A673 (cell line): ENCODE measurements around the gene TTC33. TPM values are rescaled to one million over a fixed set of nuclear protein-coding genes. Genes with fewer than 3 reads are reported as not detected.

Source experiments
- BruUV-seq: library from RNA; stranded (reverse); fragments of 400-500 nt; replicated peaks from 2 replicates; lab custom pipeline; 2021; lab: Mats Ljungman, UMichigan
- CTCF ChIA-PET: fragments of 300-600 bp; sonication (Branson Sonifier 250); formaldehyde crosslinking; loops from one replicate; lab custom pipeline; 2022; ENCODE audit warnings: antibody characterized with exemption; lab: Charles Lee
- POLR2A ChIA-PET: fragments of 300-600 bp; sonication (Branson Sonifier 250); formaldehyde crosslinking; loops from one replicate; lab custom pipeline; 2022; ENCODE audit warnings: antibody characterized with exemption; ENCODE audit not compliant: low non-redundant PET; lab: Charles Lee
- DNase-seq: peaks from one replicate; pipeline ENCODE4 v3.0.0-alpha.2; 2015; ENCODE audit warnings: low spot score
- H3K27ac ChIP-seq: fragments of 200-600 bp; sonication (generic); 2 replicates; pipeline ENCODE4 v1.5.1; 2016; ENCODE audit warnings: mixed run types, low read depth, mild to moderate bottlenecking, mixed read lengths, antibody characterized with exemption, low read length; ENCODE audit not compliant: poor library complexity, severe bottlenecking
- H3K27me3 ChIP-seq: fragments of 200-600 bp; sonication (generic); replicated peaks from 2 replicates; pipeline ENCODE4 v1.6.1; 2017; ENCODE audit warnings: mixed run types, low read depth, mild to moderate bottlenecking, mixed read lengths, antibody characterized with exemption, low read length; ENCODE audit not compliant: insufficient read depth, poor library complexity
- H3K36me3 ChIP-seq: fragments of 200-600 bp; sonication (generic); 2 replicates; pipeline ENCODE4 v1.6.1; 2016; ENCODE audit warnings: mixed run types, mild to moderate bottlenecking, mixed read lengths, antibody characterized with exemption, low read length; ENCODE audit not compliant: insufficient read depth, poor library complexity, severe bottlenecking
- H3K4me1 ChIP-seq: fragments of 200-600 bp; sonication (generic); 2 replicates; pipeline ENCODE4 v1.6.1; 2017; ENCODE audit warnings: mixed run types, mild to moderate bottlenecking, mixed read lengths, antibody characterized with exemption, low read length; ENCODE audit not compliant: insufficient read depth, poor library complexity, severe bottlenecking
- H3K4me3 ChIP-seq: fragments of 200-600 bp; sonication (generic); 2 replicates; pipeline ENCODE4 v1.5.1; 2016; ENCODE audit warnings: low read depth, mixed run types, mild to moderate bottlenecking, mixed read lengths, low read length; ENCODE audit not compliant: poor library complexity, severe bottlenecking
- H3K9me3 ChIP-seq: fragments of 200-600 bp; sonication (generic); 2 replicates; pipeline ENCODE4 v1.6.1; 2016; ENCODE audit warnings: mixed run types, low read depth, mild to moderate bottlenecking, mixed read lengths, antibody characterized with exemption, low read length; ENCODE audit not compliant: poor library complexity, severe bottlenecking
- EZH2 ChIP-seq: fragments of 200-600 bp; sonication (generic); IDR thresholded peaks from 2 replicates; pipeline ENCODE4 v1.6.1; 2017; ENCODE audit warnings: borderline replicate concordance, low read depth, mild to moderate bottlenecking, mixed read lengths, antibody characterized with exemption, low read length; ENCODE audit not compliant: poor library complexity, severe bottlenecking
- intact Hi-C: fragments of 100-400 bp; cut with micrococcal nuclease; formaldehyde crosslinking; loops from one replicate; pipeline ENCODE4 v1.10.0; 2022; ENCODE audit not compliant: unreplicated experiment
- total RNA-seq: library from RNA; stranded (reverse); gene quantifications from 2 replicates; pipeline ENCODE4 v1.2.3, GENCODE V29; 2021
- TF ChIP-seq, protein P1 (sequence below): fragments of 300-800, 200-600 bp; sonication (generic); conservative IDR thresholded peaks from 2 replicates; pipeline ENCODE4 v1.5.1; 2017; ENCODE audit warnings: low read depth, mild to moderate bottlenecking, antibody characterized with exemption, low read length, moderate library complexity, mixed read lengths

Gene TTC33
- total RNA-seq, 1 experiment from 2014 or later: 17.0 TPM

DNA sequence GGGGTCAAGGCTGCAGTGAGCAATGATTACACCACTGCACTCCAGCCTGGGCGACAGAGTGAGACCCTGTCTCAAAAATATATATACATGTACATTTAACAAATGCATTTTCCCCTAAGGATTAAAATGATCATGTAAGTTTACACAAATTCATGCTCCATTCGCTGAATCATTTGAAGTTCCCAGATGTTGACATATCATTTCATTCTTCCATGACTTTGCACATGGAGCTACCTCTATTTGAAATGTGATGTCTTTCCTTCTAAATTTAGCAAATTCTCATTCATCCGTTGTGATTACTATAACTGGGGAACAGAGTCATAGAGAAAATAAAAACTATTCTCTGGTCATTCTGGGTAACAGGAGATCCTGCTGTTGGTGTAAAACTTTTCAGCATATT lies 65.5 kb downstream of the TTC33 start:
- H3K4me3 ChIP-seq: no peak overlapping the region
- ChIA-PET POLR2A (no interaction called here), CTCF (no interaction called here)
- no peaks in the 10 kb centered on the region for H3K9me3 ChIP-seq
- H3K36me3 ChIP-seq: no peaks in the 10 kb centered on the region
- H3K27me3 ChIP-seq: no peaks in the 10 kb centered on the region
- no TSS peak for BruUV-seq
- DNase-seq: no peak
- no peak for TF ChIP-seq EZH2
- TF ChIP-seq, protein P1, sequence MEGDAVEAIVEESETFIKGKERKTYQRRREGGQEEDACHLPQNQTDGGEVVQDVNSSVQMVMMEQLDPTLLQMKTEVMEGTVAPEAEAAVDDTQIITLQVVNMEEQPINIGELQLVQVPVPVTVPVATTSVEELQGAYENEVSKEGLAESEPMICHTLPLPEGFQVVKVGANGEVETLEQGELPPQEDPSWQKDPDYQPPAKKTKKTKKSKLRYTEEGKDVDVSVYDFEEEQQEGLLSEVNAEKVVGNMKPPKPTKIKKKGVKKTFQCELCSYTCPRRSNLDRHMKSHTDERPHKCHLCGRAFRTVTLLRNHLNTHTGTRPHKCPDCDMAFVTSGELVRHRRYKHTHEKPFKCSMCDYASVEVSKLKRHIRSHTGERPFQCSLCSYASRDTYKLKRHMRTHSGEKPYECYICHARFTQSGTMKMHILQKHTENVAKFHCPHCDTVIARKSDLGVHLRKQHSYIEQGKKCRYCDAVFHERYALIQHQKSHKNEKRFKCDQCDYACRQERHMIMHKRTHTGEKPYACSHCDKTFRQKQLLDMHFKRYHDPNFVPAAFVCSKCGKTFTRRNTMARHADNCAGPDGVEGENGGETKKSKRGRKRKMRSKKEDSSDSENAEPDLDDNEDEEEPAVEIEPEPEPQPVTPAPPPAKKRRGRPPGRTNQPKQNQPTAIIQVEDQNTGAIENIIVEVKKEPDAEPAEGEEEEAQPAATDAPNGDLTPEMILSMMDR: no peak
- H3K4me1 ChIP-seq: peaks cover 4% of the 10 kb centered on the region
- intact Hi-C loops: loop anchor here (5.0 kb wide), 1 partner anchor 187 kb away; no protein-coding TSS in a partner anchor
- no peak overlapping the region for H3K27ac ChIP-seq

- ChIA-PET CTCF (no interaction called here), POLR2A (no interaction called here)
- peaks cover 4% of the 10 kb centered on the region for H3K4me1 ChIP-seq
- BruUV-seq: no TSS peak
- DNase-seq: peak; percentile 32
- intact Hi-C loops: loop anchor here (10.0 kb wide), 2 partner anchors 305 to 525 kb away; no protein-coding TSS in a partner anchor
- H3K4me3 ChIP-seq: no peak overlapping the region
- H3K36me3 ChIP-seq: no peaks in the 10 kb centered on the region
- H3K27me3 ChIP-seq: no peaks in the 10 kb centered on the region
- no peaks in the 10 kb centered on the region for H3K9me3 ChIP-seq
- no peak for TF ChIP-seq EZH2
- TF ChIP-seq, protein P1: no peak
- H3K27ac ChIP-seq: no peak overlapping the region
These were observed 66.3 kb downstream of the TTC33 start for GRCh38 chr5:40689438-40689837.

GRCh38 chr5:40688996-40689395 lies 66.8 kb downstream of the TTC33 start:
- CTCF ChIA-PET: no interaction called here
- H3K9me3 ChIP-seq: no peaks in the 10 kb centered on the region
- no peak for TF ChIP-seq EZH2
- TF ChIP-seq, protein P1: no peak
- intact Hi-C loops: loop anchor here (1.0 to 10.0 kb wide), 4 partner anchors 304 to 973 kb away; no protein-coding TSS in a partner anchor
- no peak overlapping the region for H3K27ac ChIP-seq
- no peaks in the 10 kb centered on the region for H3K36me3 ChIP-seq
- no peak for DNase-seq
- no peaks in the 10 kb centered on the region for H3K27me3 ChIP-seq
- no peak overlapping the region for H3K4me3 ChIP-seq
- POLR2A ChIA-PET: no interaction called here
- no TSS peak for BruUV-seq
- H3K4me1 ChIP-seq: peaks cover 4% of the 10 kb centered on the region
